GM12873 (cell line): ENCODE data around the gene CREB3L2.

Experiments used
- CTCF ChIP-seq: IDR thresholded peaks from 2 replicates; pipeline ENCODE4 v1.5.1; 2012; ENCODE audit warnings: low read depth, mild to moderate bottlenecking, moderate library complexity, low read length, control low read depth; ENCODE audit not compliant: insufficient read depth; ENCODE audit errors: missing control alignments

The CREB3L2 gene

GRCh38 chr7:138024343-138024691, 22.4 kb upstream of the CREB3L2 start:
- TF ChIP-seq CTCF, result no peak

GRCh38 chr7:138023618-138024342, 21.9 kb upstream of the CREB3L2 start:
- no peak for TF ChIP-seq CTCF

GRCh38 chr7:138021889-138022288, 20.0 kb upstream of the CREB3L2 start:
- no peak for TF ChIP-seq CTCF

- TF ChIP-seq CTCF, result no peak
These were observed 16.1 kb upstream of the CREB3L2 start for GRCh38 chr7:138017992-138018391.

GRCh38 chr7:138015096-138015495, 13.2 kb upstream of the CREB3L2 start:
- no peak for TF ChIP-seq CTCF

GRCh38 chr7:138014686-138015085, 12.8 kb upstream of the CREB3L2 start:
- TF ChIP-seq CTCF, result no peak

- TF ChIP-seq CTCF, result no peak
These were observed 7.4 kb upstream of the CREB3L2 start for GRCh38 chr7:138009350-138009653.
